Right lobe of liver (tissue), 4 donors: ENCODE measurements around the gene DDX31.

Experiments used
- POLR2A ChIP-seq: fragments of 450-650 bp; IDR thresholded peaks from one replicate; pipeline ENCODE4 v1.6.1; 2017; ENCODE audit warnings: antibody characterized with exemption, mild to moderate bottlenecking
- TF ChIP-seq, protein P1 (sequence below), 4 donors: fragments of 200-600 bp in 3 of 4; fragments of 450-650 bp in 1 of 4; IDR thresholded peaks; one replicate each; pipeline versions ENCODE4 v1.5.1 to v1.8.0; 2016 to 2022; ENCODE audit warnings: antibody characterized with exemption in 4 of 4, mild to moderate bottlenecking in 2 of 4
- donor health status: DM: no; HTN: no; CAD: no.
- donor health status: DM: no; HTN: no; CAD: no.
- donor health status: DM: no; HTN: yes; CAD: no.

DNA sequence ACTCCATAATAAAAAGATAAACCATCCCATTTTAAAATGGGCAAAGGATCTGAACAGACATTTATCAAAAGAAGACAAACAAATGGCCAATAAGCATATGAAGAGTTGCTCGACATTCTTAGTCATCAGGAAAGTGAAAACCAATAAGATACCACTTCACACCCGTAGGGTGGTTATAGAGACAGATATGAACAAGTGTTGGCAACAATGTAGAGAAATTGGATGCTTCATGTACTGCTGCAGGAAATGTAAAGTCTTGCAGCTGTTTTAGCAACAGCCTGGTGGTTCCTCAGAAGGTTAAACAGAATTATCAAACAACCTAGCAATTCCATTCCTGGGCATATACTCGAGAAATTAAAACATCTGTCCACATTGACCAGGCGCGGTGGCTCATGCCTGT lies 43.0 kb upstream of the DDX31 start:
- TF ChIP-seq, protein P1, sequence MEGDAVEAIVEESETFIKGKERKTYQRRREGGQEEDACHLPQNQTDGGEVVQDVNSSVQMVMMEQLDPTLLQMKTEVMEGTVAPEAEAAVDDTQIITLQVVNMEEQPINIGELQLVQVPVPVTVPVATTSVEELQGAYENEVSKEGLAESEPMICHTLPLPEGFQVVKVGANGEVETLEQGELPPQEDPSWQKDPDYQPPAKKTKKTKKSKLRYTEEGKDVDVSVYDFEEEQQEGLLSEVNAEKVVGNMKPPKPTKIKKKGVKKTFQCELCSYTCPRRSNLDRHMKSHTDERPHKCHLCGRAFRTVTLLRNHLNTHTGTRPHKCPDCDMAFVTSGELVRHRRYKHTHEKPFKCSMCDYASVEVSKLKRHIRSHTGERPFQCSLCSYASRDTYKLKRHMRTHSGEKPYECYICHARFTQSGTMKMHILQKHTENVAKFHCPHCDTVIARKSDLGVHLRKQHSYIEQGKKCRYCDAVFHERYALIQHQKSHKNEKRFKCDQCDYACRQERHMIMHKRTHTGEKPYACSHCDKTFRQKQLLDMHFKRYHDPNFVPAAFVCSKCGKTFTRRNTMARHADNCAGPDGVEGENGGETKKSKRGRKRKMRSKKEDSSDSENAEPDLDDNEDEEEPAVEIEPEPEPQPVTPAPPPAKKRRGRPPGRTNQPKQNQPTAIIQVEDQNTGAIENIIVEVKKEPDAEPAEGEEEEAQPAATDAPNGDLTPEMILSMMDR (IDR thresholded peaks at IDR 0.05): no peak
- no peak for TF ChIP-seq POLR2A
